Raji (cell line): Measurements from ENCODE around the gene GRPEL1.

ENCODE experiments used
- POLR2A ChIP-seq: IDR thresholded peaks from 2 replicates; pipeline ENCODE4 v1.6.1; 2011; ENCODE audit warnings: low read depth, low read length, control low read depth; ENCODE audit not compliant: insufficient read depth

The GRPEL1 gene

GRCh38 chr4:7073059-7073458 lies 5.2 kb upstream of the GRPEL1 start:
- TF ChIP-seq POLR2A: no peak

- 0 out of 2 replicates have a peak, but pooled peaks have one; percentile 26 for TF ChIP-seq POLR2A
Measured at GRCh38 chr4:7070729-7071511, 3.1 kb upstream of the GRPEL1 start.

- no peak for TF ChIP-seq POLR2A
Measured at GRCh38 chr4:7068883-7069282, 1.0 kb upstream of the GRPEL1 start.

GRCh38 chr4:7068279-7068842 lies 497 bp upstream of the GRPEL1 start:
- peak; percentile 75 for TF ChIP-seq POLR2A

- TF ChIP-seq POLR2A: no peak
Measured at GRCh38 chr4:7067126-7067451, 775 bp downstream of the GRPEL1 start.

GRCh38 chr4:7066493-7066892 lies 1.4 kb downstream of the GRPEL1 start:
- TF ChIP-seq POLR2A: no peak

GRCh38 chr4:7066006-7066405 lies 1.9 kb downstream of the GRPEL1 start:
- TF ChIP-seq POLR2A: no peak

- TF ChIP-seq POLR2A: no peak
Measured at GRCh38 chr4:7063362-7063761, 4.5 kb downstream of the GRPEL1 start.

GRCh38 chr4:7062816-7063215 lies 5.0 kb downstream of the GRPEL1 start:
- TF ChIP-seq POLR2A: no peak

- TF ChIP-seq POLR2A: no peak
Measured at GRCh38 chr4:7061815-7062214, 6.0 kb downstream of the GRPEL1 start.

GRCh38 chr4:7060346-7061150 lies 7.3 kb downstream of the GRPEL1 start:
- TF ChIP-seq POLR2A: no peak

- no peak for TF ChIP-seq POLR2A
Measured at GRCh38 chr4:7059662-7060061, 8.2 kb downstream of the GRPEL1 start.

- TF ChIP-seq POLR2A: no peak
Measured at GRCh38 chr4:7058792-7059191, 9.1 kb downstream of the GRPEL1 start.

GRCh38 chr4:7055990-7056325 lies 11.9 kb downstream of the GRPEL1 start:
- no peak for TF ChIP-seq POLR2A

- TF ChIP-seq POLR2A: no peak
Measured at GRCh38 chr4:7055111-7055989, 12.5 kb downstream of the GRPEL1 start.
